ENCODE results near the gene ZNF749.
A peak's percentile ranks its signal among the peaks of the same experiment; 100 is the strongest.

Gene ZNF749

DNA sequence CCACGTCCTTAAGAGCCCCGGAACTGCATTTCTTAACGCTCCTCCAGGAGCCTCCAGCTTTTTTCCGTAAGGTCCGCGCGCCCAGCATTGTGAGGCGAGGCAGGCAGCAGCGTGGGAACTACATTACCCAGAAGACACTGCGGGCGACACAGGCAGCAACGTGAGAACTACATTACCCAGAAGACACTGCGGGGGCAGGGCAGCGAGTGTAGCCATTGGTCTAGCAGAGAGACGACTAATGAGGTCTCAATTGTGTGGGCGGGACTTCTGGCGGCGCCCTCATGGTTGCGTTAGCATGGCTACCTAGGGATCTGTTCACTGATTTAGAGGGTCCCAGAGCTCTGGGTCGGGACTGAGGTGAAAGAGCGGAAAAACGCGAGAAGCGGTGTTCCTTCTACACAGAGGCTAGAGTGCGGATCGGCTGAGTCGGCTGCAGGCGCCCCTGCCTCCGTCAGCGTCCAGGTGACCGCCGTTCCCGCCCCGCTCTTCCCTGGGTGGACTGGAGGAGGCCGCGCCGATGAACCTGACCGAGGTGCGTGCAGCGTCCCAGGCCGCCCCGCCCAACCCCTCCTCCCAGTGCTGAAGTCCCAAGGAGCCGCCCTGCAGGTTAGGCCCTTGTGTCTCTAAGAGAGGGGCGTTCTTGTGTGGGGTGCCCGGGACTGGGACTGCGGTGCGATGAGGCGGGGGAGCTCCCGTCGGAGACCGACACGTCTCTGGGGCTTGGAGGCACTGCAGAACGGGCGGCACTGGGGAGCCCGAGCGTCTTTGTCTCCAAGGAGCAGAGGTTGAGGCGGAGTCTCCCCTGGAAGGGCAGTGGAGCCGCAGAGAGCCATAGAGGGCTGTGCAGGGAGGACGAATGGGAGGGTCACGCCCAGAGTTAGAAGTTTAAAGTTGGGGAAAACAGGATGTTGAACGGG, at the start of gene ZNF749:
Gene ZNF749, plus strand, starts transcription at position 264 of the 917 bp plus-strand sequence. Its CDS starts 254 bp downstream, at position 518.
- DNase-seq (ENCODE audit: low spot score) = peak; percentile 99

DNA sequence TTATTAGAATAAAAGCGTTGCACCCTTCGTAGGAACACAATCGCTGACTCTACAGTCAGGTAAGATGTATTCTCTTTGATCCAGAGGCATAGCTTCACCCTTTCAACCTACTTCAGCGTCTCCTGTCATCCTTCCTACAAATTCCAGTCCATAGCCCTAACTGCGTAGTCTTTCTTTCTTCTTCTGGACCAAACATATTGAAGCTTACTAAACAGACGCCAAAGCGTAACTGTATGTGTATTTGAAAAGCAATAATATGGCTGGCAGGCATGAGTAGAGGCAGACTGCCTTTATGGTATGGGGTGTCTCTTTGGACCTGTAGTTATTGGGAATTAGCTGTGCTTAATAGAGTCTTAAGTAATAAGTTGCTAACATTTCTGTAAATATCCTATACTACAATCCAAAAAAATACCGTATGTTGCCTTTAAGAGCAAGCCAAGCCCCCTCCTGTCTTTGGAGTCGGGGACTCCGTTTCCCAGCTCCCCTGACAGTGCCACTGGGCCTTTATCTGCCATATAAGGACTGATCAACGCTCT, 45.9 kb upstream of the ZNF749 start:
- DNase-seq (ENCODE audit: low spot score) = no peak

DNA sequence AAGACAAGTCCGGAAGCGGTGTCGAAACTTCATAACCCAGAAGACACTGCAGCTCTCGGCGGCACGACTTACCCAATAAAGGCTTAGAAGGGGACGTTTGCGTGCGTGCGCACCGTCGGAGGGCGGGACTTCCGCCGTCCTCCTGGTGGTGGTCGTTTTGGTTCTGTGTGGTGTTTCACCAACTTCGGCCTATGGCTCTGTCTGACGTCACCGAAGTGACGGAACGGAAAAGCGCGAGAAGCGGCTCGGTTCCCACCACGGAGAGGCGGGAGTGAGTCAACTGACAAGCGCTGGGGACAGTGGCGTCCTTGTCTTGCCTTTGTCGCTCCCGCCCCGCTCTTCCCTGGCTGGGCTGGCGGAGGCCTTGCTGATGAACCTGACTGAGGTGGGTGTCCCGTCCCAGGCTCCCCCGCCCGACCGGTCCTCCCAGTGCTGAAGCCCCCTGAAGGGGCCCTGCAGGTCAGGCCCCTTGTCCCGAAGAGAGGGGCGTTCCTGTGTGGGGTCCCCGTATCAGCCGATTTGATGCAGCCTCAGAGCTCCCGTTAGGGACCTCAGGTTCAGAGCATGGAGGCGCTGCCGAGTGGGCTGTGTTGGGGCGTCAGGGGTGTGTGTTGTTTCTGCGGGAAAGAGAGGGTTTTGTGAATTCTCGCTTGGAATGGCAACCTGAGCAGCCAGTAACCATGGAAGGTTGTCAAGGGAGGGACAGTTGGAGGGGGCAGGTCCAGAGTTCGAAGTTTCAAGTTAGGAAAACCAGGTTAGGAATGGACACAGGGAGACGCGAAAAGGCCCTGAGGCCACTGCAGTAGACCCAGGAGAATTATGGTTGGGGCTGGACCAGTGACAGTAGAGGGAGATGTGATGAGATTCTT, 45.2 kb upstream of the ZNF749 start, which contains the start of gene ZNF548:
Gene ZNF548, plus strand, starts transcription at position 125 of the 869 bp plus-strand sequence. Its CDS starts 246 bp downstream, at position 371.
- peak; percentile 94 for DNase-seq (ENCODE audit: low spot score)

DNA sequence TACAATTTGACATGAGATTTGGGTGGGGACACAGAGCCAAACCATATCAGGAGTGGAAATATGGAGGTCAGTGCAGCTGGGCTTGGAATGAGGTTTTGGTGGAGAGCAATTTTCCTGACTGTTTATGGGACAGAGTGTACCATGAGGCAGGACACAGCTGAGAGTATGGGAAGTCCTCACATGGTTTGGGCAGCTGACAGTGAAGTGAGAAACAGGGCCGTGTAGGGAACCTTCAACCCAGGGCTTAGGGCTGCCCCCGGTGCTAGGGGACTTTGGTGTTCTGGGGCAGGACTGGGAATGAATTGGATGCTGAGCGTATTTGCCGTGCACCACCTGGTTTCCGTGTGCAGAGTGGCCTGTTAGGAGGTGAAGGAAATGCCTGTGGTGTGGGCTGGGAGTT, 39.4 kb upstream of the ZNF749 start:
- DNase-seq (ENCODE audit: low spot score) = no peak

DNA sequence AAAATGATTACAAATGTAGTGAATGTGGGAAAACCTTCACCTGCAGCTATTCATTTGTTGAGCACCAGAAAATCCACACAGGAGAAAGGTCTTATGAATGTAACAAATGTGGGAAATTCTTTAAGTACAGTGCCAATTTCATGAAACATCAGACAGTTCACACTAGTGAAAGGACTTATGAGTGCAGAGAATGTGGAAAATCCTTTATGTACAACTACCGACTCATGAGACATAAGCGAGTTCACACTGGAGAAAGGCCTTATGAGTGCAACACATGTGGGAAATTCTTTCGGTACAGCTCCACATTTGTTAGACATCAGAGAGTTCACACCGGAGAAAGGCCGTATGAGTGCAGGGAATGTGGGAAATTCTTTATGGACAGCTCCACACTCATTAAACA, 36.3 kb upstream of the ZNF749 start:
- no peak for DNase-seq (ENCODE audit: low spot score)

DNA sequence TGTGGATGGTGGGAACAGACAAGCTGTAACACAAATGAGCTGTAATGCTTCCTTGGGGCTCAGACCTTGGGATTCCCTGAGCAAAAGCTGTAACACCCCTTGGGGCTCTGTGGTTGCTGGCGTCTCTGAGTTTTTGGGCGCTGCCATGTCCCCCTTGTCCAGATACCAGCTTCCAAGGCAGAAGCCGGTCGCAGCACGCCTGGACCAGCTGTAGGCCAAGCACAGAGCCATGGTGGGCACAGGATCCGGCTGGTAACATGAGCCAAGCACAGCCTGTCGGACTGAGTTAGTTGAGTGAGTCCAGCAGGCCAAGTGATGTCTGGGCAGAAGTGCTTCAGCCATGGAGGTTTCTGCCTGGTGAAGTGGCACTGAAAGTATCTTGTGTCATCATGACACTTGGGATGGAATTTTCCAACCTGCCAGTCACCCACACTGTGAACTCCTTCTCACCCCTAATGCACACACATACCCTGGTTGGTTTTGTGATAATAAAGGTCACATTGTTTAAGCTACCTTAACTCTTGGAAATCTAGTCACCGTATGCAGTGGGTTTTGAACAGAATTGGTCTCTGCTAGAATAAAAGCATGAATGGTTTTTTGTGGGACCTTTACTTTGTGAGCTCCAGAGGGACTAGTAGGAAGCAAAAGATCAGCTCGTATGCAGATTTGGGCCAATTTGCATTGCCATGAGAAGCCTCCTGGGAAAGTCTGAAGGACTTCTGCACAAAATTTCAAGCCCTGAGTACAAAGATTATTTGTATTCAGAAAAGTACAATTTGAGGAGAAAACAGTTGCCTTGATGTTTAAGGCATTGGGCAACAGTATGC, 31.2 kb upstream of the ZNF749 start:
- DNase-seq (ENCODE audit: low spot score) = no peak

DNA sequence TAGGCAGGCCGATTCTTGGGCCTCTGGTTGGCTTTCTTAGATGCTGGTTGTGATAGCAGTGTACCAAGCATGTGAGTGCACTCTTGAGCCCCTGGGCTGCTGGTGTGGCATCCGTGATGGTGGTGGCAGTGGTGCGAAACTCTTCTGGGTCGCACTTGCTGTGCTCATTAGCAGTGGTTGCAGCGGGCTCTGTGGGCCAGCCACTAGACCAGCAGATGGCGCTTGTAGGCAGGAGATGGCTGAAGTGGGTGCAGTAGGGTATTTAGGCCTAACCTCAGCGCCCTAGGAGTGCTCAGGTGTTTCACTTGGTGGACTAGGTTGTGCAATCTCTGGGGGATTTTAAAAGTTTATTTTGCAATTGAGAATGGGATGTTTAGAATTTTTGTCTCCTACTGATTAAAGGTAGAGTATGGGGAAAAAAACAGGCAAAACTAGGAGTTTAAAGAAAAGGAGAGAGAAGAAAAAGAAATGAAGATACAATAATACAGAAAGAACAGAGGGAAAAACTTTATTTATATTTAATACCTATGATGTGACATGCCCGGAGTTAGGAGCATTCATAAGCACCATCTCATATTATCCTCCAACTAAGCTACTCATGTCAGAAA, 28.5 kb upstream of the ZNF749 start:
- DNase-seq (ENCODE audit: low spot score) = peak; percentile 62

DNA sequence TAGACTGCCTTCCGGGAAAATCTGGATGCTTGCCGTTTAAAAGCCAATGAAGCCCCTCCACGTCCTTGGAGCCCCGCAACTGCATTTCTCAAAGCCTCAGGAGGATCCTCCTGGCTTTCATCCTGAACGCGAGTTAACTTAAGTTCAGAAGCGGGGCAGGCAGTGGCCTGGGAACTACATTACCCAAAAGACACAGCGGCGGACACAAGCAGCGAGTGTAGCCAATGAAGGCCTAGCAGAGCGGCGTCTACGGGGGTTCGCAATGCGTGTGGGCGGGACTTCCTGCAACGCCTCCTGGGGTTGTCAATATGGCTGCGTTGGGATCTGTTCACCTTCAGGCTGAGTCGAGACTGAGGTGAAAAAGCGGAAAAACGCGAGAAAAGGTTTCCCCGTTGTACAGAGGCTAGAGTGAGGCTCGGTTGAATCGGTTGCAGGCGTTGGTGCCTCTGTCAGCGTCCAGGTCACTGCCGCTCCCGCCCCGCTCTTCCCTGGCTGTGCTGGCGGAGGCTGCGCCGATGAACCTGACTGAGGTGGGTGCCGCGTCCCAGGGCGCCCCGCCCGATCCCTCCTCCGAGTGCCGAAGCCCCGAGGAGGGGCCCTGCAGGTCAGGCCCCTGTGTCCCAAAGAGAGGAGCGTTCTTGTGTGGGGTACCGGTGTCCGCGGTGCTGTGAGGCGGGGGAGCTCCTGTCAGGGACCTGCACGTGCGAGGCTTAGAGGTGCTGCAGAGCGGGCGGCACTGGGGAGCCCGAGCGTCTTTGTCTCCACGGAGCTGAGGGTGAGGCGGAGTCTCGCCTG, 24.1 kb upstream of the ZNF749 start, which contains the start of gene ZNF17:
Gene ZNF17, plus strand, starts transcription at position 285 of the 795 bp plus-strand sequence. CDS start 2,455 bp downstream, outside the sequence.
- peak; percentile 93 for DNase-seq (ENCODE audit: low spot score)

DNA sequence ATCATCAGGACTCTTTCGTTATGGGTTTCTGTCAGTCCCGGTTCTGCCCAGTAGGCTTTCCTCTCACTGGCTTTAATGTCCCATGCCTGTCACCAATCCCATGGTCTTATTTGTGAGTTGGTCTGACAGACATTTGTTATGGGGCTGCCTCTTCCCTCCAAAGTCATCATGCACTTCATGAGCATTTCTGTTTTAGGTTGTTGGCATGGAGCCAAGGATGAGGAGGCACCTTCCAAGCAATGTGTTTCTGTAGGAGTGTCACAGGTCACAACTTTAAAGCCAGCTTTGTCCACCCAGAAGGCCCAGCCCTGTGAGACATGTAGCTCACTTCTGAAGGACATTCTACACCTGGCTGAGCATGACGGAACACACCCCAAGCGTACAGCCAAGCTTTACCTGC, 15.7 kb upstream of the ZNF749 start:
- no peak for DNase-seq (ENCODE audit: low spot score)

DNA sequence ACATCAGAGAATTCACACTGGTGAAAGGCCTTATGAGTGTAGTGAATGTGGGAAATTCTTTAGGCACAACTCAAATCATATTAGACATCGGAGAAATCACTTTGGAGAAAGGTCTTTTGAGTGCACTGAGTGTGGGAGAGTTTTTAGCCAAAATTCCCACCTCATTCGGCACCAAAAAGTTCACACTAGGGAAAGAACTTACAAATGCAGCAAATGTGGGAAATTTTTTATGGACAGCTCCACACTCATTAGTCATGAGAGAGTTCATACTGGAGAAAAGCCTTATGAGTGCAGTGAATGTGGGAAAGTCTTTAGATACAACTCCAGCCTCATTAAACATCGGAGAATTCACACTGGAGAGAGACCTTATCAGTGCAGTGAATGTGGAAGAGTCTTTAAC, 14.1 kb upstream of the ZNF749 start:
- DNase-seq (ENCODE audit: low spot score) = no peak

DNA sequence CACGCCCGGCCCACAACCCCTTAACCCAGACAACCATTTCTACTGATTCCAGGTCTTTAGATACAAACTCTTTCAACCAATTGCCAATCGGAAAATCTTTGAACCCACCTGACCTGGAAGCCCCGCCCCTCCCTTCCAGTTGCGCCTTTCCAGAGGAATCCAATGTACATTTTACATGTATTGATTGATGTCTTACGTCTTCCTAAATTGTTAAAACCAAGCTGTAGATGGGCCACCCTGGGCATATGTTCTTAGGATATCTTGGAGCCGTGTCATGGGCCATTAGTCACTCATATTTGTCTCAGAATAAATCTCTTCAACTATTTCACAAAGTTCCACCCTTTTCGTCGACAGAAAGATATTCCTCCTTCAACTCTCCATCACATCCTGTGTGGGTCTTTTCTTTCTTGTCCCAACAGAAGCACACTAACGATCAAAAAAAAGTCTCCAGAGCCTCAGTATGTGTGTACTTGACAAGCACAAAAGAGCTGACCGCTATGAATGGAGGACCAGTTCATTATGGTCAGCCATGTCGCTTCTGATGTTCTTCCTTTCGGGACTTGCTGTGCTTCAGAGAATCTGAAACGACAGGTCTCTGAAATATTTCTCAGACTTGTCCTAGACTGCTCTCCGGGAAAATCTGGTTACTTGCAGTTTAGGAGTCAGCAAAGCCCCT, 601 bp upstream of the ZNF749 start:
- no peak for DNase-seq (ENCODE audit: low spot score)

DNA sequence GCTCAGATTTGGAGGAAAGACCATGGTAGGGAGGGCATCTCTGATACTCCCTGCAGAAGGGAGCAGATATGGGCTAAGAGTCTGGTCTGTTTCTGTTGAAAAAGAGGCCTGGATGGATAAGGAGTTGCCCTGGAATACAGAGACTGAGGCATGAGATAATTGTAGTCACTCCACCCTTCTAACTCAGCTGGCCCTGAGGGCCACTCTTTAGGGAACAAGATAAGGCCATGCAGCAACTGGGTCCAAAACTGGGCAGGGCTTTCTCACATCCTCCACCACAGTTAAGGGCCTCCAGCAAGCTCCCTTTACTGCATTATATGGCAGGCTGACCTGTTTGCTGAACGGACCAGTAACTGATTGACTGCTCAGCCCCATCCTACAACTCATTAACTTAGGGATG, 1.3 kb downstream of the ZNF749 start:
- DNase-seq (ENCODE audit: low spot score) = no peak

DNA sequence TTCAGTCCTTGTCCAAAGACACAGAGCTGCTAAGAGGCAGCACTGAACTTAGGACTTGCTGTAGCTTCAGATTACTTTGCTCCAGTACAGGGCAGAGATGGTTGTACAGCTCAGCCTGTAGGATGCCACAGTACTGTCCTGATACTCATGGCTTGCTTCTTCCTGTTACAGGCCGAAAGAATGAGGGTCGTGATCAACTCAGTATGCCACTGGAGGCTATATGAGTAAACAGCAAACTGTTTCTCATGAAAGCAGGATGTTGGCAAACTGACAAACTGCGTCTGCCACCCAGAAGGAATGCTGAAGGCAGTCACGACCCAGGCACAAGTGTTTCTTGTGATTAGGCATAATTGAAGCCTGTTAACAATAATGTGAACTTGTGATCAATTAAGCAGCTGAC, 2.8 kb downstream of the ZNF749 start:
- no peak for DNase-seq (ENCODE audit: low spot score)

DNA sequence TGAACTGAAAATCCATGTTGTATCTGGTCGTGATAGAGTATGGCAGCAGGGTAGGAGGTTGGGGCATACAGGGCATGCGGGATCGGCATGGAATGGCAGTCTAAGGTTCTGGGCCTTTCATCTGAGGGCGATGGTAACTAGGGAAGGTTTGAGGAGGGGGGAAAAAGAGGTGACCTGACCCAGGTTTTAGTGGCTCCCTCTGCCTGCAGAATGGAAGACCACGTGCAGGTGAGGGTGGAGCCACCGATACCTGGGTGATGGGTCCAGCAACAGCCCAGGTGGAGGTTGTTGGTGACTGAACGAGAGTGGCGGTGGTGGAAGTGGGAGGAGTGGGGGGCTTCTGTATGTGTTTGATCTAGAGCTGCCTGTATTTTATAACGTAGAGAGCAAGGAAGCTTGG, 3.8 kb downstream of the ZNF749 start:
- no peak for DNase-seq (ENCODE audit: low spot score)

DNA sequence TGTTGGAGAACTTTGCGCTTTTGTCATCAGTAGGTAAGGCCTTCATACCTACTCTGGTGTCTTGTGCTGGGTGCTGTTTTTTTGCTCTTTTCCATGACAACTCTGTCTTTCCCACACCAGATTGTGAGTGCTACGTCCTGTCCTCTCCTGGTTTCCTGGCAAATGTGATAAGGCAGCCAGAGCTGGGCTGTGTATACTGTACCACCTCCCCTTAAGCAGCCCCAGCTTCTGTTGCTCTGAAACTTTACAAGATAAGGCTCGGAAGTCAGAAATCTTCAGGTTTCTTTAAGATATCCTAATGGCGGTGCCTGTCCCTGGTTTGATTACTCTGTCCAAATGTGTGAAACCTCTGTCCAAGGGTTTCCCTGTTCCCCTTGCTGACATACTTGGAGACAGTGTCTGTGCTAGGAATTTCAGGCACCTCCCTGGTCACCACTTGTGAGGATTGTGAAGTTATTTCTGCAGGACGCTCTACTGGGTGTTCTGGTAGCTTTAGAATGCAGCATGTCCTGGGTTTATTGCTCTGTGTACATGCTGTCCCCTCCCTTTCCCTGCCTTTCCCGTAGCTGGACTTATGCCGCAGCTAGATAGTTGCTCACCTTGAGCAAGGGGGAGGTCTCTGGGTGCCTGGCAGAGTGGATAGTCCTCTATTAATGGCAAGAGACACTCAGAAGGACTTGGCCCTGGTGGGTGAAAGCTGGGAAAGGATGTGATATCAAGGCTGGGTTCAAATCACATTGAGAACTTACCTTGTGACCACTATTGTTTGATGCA, 7.0 kb downstream of the ZNF749 start:
- DNase-seq (ENCODE audit: low spot score) = no peak

DNA sequence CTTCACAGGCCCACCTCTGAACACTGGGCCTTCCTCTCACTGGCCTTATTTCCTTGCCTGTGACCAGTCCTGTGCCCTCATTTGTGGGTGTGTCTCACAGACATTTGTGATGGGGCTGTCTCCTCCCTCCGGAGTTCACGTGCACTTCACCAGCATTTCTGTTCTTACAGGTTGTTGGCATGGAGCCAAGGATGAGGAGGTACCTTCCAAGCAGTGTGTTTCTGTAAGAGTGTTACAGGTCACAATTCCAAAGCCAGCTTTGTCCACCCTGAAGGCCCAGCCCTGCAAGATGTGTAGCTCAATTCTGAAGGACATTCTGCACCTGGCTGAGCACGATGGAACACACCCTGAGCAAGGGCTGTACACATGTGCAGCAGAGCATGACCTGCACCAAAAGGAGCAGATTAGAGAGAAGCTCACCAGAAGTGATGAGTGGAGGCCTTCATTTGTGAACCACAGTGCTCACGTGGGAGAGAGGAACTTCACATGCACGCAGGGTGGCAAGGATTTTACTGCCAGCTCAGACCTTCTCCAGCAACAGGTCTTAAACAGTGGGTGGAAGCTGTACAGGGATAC, 8.1 kb downstream of the ZNF749 start:
- DNase-seq (ENCODE audit: low spot score) = no peak

DNA sequence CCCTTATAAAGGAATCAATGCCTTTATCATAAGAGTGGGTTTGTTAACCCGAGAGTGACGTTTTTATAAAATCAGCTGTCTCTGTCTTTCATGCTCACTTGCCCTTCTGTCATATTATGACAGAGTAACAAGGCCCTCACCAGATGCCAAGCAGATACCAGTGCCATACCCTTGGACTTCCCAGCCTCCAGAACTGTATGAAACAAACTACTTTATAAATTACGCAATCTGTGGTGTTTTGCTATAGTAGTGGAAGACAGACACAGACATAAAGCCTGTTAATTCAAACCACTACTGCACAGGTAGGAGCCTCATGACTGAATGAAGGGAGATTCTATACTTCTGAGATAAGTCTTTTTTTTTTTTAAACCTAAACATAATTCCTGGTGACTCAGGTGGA, 17.2 kb downstream of the ZNF749 start:
- no peak for DNase-seq (ENCODE audit: low spot score)

DNA sequence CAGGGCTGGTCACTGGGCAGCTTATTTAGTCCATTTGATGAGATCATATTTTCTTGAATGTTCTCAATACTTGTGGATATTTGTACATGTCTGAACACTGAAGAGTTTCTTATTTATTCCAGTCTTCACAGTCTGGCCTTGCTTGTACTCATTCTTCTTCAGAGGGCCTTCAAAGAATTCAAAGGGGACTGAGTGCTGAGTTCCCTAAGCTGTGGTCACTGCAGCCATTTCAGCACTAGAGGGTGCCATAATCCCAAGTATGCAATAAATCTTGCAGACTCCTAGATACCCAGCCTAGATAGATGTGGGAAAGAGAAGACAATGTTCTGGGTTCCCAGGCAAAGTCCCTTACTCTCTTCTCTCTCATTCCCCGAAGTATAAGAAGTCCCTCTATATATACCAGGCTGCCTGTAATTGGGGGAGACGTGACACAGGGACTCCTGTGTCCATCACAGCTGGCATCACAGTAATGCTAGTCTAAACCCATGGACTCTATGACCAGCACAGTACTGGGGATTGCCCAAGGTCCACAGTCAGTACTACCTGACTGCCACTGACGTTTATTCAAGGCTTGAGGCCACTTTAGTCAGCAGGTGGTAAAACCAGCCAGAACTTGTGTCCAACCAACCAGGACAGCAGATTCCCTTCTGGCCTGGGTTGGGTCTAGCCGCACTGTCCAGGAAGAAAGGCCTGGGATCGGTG, 30.7 kb downstream of the ZNF749 start:
- DNase-seq (ENCODE audit: low spot score) = no peak

Measured in CD4-positive, alpha-beta T cell treated with Interleukin-6 at 100 ng/mL for 8 hours (primary cell).